Neural cell (in vitro differentiated cells): ENCODE results near the gene SPATA31C2. TPM values are rescaled to one million over a fixed set of nuclear protein-coding genes. Genes with fewer than 3 reads are reported as not detected.

Experiments
- H2AFZ ChIP-seq: fragments of 200-600, 300-800 bp; sonication (generic), shearing (Covaris generic); 2 replicates; pipeline ENCODE4 v1.6.0; 2014; ENCODE audit warnings: low read depth, mild to moderate bottlenecking, antibody characterized with exemption, low read length, moderate library complexity
- H3F3A ChIP-seq: fragments of 200-600 bp; shearing (Covaris generic); 2 replicates; pipeline ENCODE4 v1.6.1; 2016; ENCODE audit warnings: mild to moderate bottlenecking, moderate library complexity, mixed read lengths, antibody characterized with exemption, low read length; ENCODE audit not compliant: insufficient read depth, poor library complexity, severe bottlenecking
- H3K27ac ChIP-seq: fragments of 200-600, 300-800 bp; sonication (generic), shearing (Covaris generic); 2 replicates; pipeline ENCODE4 v1.5.1; 2014; ENCODE audit warnings: mild to moderate bottlenecking, low read length, moderate library complexity
- H3K27me3 ChIP-seq: fragments of 300-800, 200-600 bp; sonication (generic), shearing (Covaris generic); 2 replicates; pipeline ENCODE4 v1.6.0; 2014; ENCODE audit warnings: mild to moderate bottlenecking, low read depth, low read length, moderate library complexity; ENCODE audit not compliant: insufficient read depth
- H3K36me3 ChIP-seq: fragments of 300-800, 200-600 bp; sonication (generic), shearing (Covaris generic); 2 replicates; pipeline ENCODE4 v1.5.1; 2014; ENCODE audit warnings: mild to moderate bottlenecking, antibody characterized with exemption, low read length, moderate library complexity; ENCODE audit not compliant: insufficient read depth
- H3K4me2 ChIP-seq: fragments of 300-800, 200-600 bp; sonication (generic), shearing (Covaris generic); 2 replicates; pipeline ENCODE4 v1.6.0; 2014; ENCODE audit warnings: mild to moderate bottlenecking, low read length
- H3K4me3 ChIP-seq: fragments of 300-800, 200-600 bp; sonication (generic), shearing (Covaris generic); 2 replicates; pipeline ENCODE4 v1.5.1; 2014; ENCODE audit warnings: mild to moderate bottlenecking, low read length, moderate library complexity
- H3K79me2 ChIP-seq: fragments of 200-600 bp; shearing (Covaris generic); replicated peaks from 2 replicates; pipeline ENCODE4 v1.6.0; 2014; ENCODE audit warnings: mild to moderate bottlenecking, low read length, moderate library complexity; ENCODE audit not compliant: insufficient read depth
- H3K9ac ChIP-seq: fragments of 300-800, 200-600 bp; sonication (generic), shearing (Covaris generic); 2 replicates; pipeline ENCODE4 v1.6.1; 2016; ENCODE audit warnings: mild to moderate bottlenecking, low read length, mixed read lengths
- H3K9me2 ChIP-seq: fragments of 200-600 bp; shearing (Covaris generic); 2 replicates; pipeline ENCODE4 v1.6.1; 2016; ENCODE audit warnings: mild to moderate bottlenecking, low read length, mixed read lengths; ENCODE audit not compliant: insufficient read depth
- H3K9me3 ChIP-seq: fragments of 200-600, 300-800 bp; sonication (generic), shearing (Covaris generic); 2 replicates; pipeline ENCODE4 v1.6.1; 2016; ENCODE audit warnings: mild to moderate bottlenecking, mixed run types, low read length, moderate library complexity, mixed read lengths
- H4K20me1 ChIP-seq: fragments of 200-600 bp; shearing (Covaris generic); 2 replicates; pipeline ENCODE4 v1.6.1; 2016; ENCODE audit warnings: mild to moderate bottlenecking, mixed run types; ENCODE audit not compliant: insufficient read depth
- CTCF ChIP-seq: fragments of 450-650 bp; IDR thresholded peaks from 2 replicates; pipeline ENCODE4 v1.5.1; 2014; ENCODE audit warnings: antibody characterized with exemption, mild to moderate bottlenecking, moderate library complexity; ENCODE audit not compliant: poor library complexity, severe bottlenecking
- EP300 ChIP-seq: fragments of 450-650 bp; conservative IDR thresholded peaks from 2 replicates; pipeline ENCODE4 v1.6.1; 2014; ENCODE audit warnings: antibody characterized with exemption, mild to moderate bottlenecking, moderate library complexity; ENCODE audit not compliant: poor library complexity, severe bottlenecking
- EZH2 ChIP-seq: fragments of 200-600, 300-800 bp; shearing (Covaris generic), sonication (generic); IDR thresholded peaks from 2 replicates; pipeline ENCODE4 v1.6.1; 2014; ENCODE audit warnings: antibody characterized with exemption, low read length, borderline replicate concordance, mild to moderate bottlenecking; ENCODE audit not compliant: insufficient read depth, poor library complexity, severe bottlenecking
- MXI1 ChIP-seq: fragments of 450-650 bp; conservative IDR thresholded peaks from 2 replicates; pipeline ENCODE4 v1.6.1; 2014; ENCODE audit warnings: antibody characterized with exemption, mild to moderate bottlenecking; ENCODE audit not compliant: poor library complexity, severe bottlenecking
- POLR2AphosphoS5 ChIP-seq: IDR thresholded peaks from 2 replicates; pipeline ENCODE4 v1.6.1; 2012
- RAD21 ChIP-seq: fragments of 450-650 bp; conservative IDR thresholded peaks from 2 replicates; pipeline ENCODE4 v1.6.1; 2014; ENCODE audit warnings: antibody characterized with exemption, mild to moderate bottlenecking, moderate library complexity
- REST ChIP-seq: IDR thresholded peaks from 2 replicates; pipeline ENCODE4 v1.6.1; 2012; ENCODE audit warnings: borderline replicate concordance
- SMC3 ChIP-seq: fragments of 450-650 bp; conservative IDR thresholded peaks from 2 replicates; pipeline ENCODE4 v1.6.1; 2014; ENCODE audit warnings: antibody characterized with exemption, mild to moderate bottlenecking, moderate library complexity; ENCODE audit not compliant: poor library complexity
- TAF1 ChIP-seq: IDR thresholded peaks from 2 replicates; pipeline ENCODE4 v1.6.1; 2012; ENCODE audit warnings: low read depth
- polyA plus RNA-seq: library from polyadenylated mRNA; depleted of rRNA; stranded (reverse); fragments of >200 nt; gene quantifications from 2 replicates; pipeline ENCODE4 v1.2.3, GENCODE V29; 2014

Gene SPATA31C2
- polyA plus RNA-seq, 1 donor from 2014 or later: not detected

- no peak overlapping the region for H3K4me2 ChIP-seq
- peaks cover 5% of the 10 kb centered on the region for H3F3A ChIP-seq
- no peaks in the 10 kb centered on the region for H3K9me3 ChIP-seq
- H3K36me3 ChIP-seq: no peaks in the 10 kb centered on the region
- TF ChIP-seq REST (no peak), CTCF (no peak), SMC3 (no peak), RAD21 (no peak), TAF1 (no peak), POLR2AphosphoS5 (no peak), MXI1 (no peak), EZH2 (no peak), EP300 (no peak)
- H3K79me2 ChIP-seq: no peaks in the 10 kb centered on the region
- H3K27me3 ChIP-seq: no peaks in the 10 kb centered on the region
- H2AFZ ChIP-seq: peak overlapping the region; percentile 43
- H3K9me2 ChIP-seq: no peaks in the 10 kb centered on the region
- H3K4me3 ChIP-seq: no peak overlapping the region
- no peaks in the 10 kb centered on the region for H4K20me1 ChIP-seq
- H3K27ac ChIP-seq: peak overlapping the region; percentile 66
- H3K9ac ChIP-seq: no peak overlapping the region
Observed at GRCh38 chr9:88085476-88085875, 52.8 kb downstream of the SPATA31C2 start.

GRCh38 chr9:88084357-88085183 lies 53.7 kb downstream of the SPATA31C2 start:
- Histone ChIP-seq H3K4me3 (no peak overlapping the region), H3K79me2 (no peaks in the 10 kb centered on the region), H4K20me1 (no peaks in the 10 kb centered on the region), H3K9me2 (no peaks in the 10 kb centered on the region), H3K36me3 (no peaks in the 10 kb centered on the region), H3K27me3 (no peaks in the 10 kb centered on the region), H3K9me3 (no peaks in the 10 kb centered on the region), H3K27ac (peak overlapping the region; percentile 66), H3K4me2 (no peak overlapping the region), H2AFZ (no peak overlapping the region), H3K9ac (no peak overlapping the region), H3F3A (peaks cover 5% of the 10 kb centered on the region)
- TF ChIP-seq CTCF: no peak
- no peak for TF ChIP-seq EZH2
- TF ChIP-seq POLR2AphosphoS5: no peak
- TF ChIP-seq RAD21: no peak
- no peak for TF ChIP-seq MXI1
- TF ChIP-seq TAF1: no peak
- no peak for TF ChIP-seq EP300
- no peak for TF ChIP-seq SMC3
- TF ChIP-seq REST: no peak
